GM13976 (cell line): ENCODE measurements around the gene BRD1.

ENCODE experiments used
- DNase-seq: peaks from one replicate; pipeline ENCODE4 v3.0.0; 2012; ENCODE audit warnings: low spot score
- CTCF ChIP-seq: IDR thresholded peaks from 2 replicates; pipeline ENCODE4 v1.5.1; 2012; ENCODE audit warnings: borderline replicate concordance, mild to moderate bottlenecking; ENCODE audit not compliant: insufficient read depth; ENCODE audit errors: extremely low read depth, missing control alignments, control extremely low read depth
- in situ Hi-C: fragments of 300-500 bp; cut with MboI; formaldehyde crosslinking; loops from one replicate; pipeline ENCODE4 v1.12.0; 2022; ENCODE audit warnings: low sequenced_read_pairs, mixed read lengths, inconsistent platforms; ENCODE audit not compliant: unreplicated experiment

BRD1 gene

GRCh38 chr22:49800408-49801238 is 27.1 kb downstream of the BRD1 start:
- no peak for TF ChIP-seq CTCF
- in situ Hi-C loops: no loop called here
- DNase-seq: no peak

- TF ChIP-seq CTCF: no peak
- in situ Hi-C loops: no loop called here
Observed at GRCh38 chr22:49799431-49800075, 28.1 kb downstream of the BRD1 start.

GRCh38 chr22:49798486-49799151 is 29.1 kb downstream of the BRD1 start:
- TF ChIP-seq CTCF: no peak
- DNase-seq: no peak
- in situ Hi-C loops: no loop called here

More at GRCh38 chr22:49799431-49800075, 28.1 kb downstream of the BRD1 start:
- DNase-seq: no peak

- TF ChIP-seq CTCF: no peak
- DNase-seq: no peak
- in situ Hi-C loops: no loop called here
Observed at GRCh38 chr22:49797706-49798105, 30.0 kb downstream of the BRD1 start.

- in situ Hi-C loops: no loop called here
- DNase-seq: no peak
- no peak for TF ChIP-seq CTCF
Observed at GRCh38 chr22:49796596-49797270, 30.9 kb downstream of the BRD1 start.

GRCh38 chr22:49795521-49795920 is 32.2 kb downstream of the BRD1 start:
- no peak for TF ChIP-seq CTCF
- DNase-seq: no peak
- in situ Hi-C loops: no loop called here
